ENCODE measurements around the gene SUPT3H. TPM values are rescaled to one million over a fixed set of nuclear protein-coding genes. Genes with fewer than 3 reads are reported as not detected.
"Not testable (repeated sequence)": the region's sequence is repeated elsewhere in the genome, so short reads cannot be mapped to it uniquely, and the experiment has no call there.

Gene SUPT3H
- total RNA-seq, 2 donors from 2014 or later, result 5.3 to 6.6 TPM

- Histone ChIP-seq H3K36me3 (no peaks in the 10 kb centered on the region), H3K9me3 (no peaks in the 10 kb centered on the region), H3K27ac (no peak overlapping the region), H3K4me1 (ENCODE audit: control insufficient read depth in 1 of 2, low read depth in 2 of 2) (no peaks in the 10 kb centered on the region), H3K4me3 (no peak overlapping the region), H3K27me3 (replicated peaks; ENCODE audit: insufficient read depth) (no peaks in the 10 kb centered on the region)
- TF ChIP-seq CTCF (IDR thresholded peaks at IDR 0.05), result no peak
- no peak for DNase-seq (ENCODE audit: low spot score)
- ATAC-seq (ENCODE audit: insufficient number of reproducible peaks, low FRiP score, low read depth), result no peak
Observed at GRCh38 chr6:45278367-45278766, 99.4 kb downstream of the SUPT3H start.

- H3K4me3 ChIP-seq; H3K27ac ChIP-seq; H3K36me3 ChIP-seq; ATAC-seq (ENCODE audit: insufficient number of reproducible peaks, low FRiP score, low read depth); H3K4me1 ChIP-seq (ENCODE audit: control insufficient read depth in 1 of 2, low read depth in 2 of 2); H3K9me3 ChIP-seq; DNase-seq (ENCODE audit: low spot score); H3K27me3 ChIP-seq (replicated peaks; ENCODE audit: insufficient read depth): not testable (repeated sequence)
Observed at GRCh38 chr6:45277741-45278140, 100.0 kb downstream of the SUPT3H start.

- Histone ChIP-seq H3K9me3 (no peaks in the 10 kb centered on the region), H3K4me3 (no peak overlapping the region), H3K27me3 (replicated peaks; ENCODE audit: insufficient read depth) (no peaks in the 10 kb centered on the region), H3K27ac (no peak overlapping the region), H3K36me3 (no peaks in the 10 kb centered on the region), H3K4me1 (ENCODE audit: control insufficient read depth in 1 of 2, low read depth in 2 of 2) (no peaks in the 10 kb centered on the region)
- DNase-seq (ENCODE audit: low spot score), result no peak
- no peak for ATAC-seq (ENCODE audit: insufficient number of reproducible peaks, low FRiP score, low read depth)
- TF ChIP-seq CTCF (IDR thresholded peaks at IDR 0.05), result no peak
Observed at GRCh38 chr6:45275358-45275757, 102.4 kb downstream of the SUPT3H start.

- no peaks in the 10 kb centered on the region for H3K36me3 ChIP-seq
- DNase-seq (ENCODE audit: low spot score) (no peak), ATAC-seq (ENCODE audit: insufficient number of reproducible peaks, low FRiP score, low read depth) (no peak)
- no peaks in the 10 kb centered on the region for H3K4me1 ChIP-seq (ENCODE audit: control insufficient read depth in 1 of 2, low read depth in 2 of 2)
- H3K4me3 ChIP-seq, result no peak overlapping the region
- H3K27ac ChIP-seq, result no peak overlapping the region
- H3K27me3 ChIP-seq (replicated peaks; ENCODE audit: insufficient read depth), result no peaks in the 10 kb centered on the region
- H3K9me3 ChIP-seq, result no peaks in the 10 kb centered on the region
- no peak for TF ChIP-seq CTCF (IDR thresholded peaks at IDR 0.05)
Observed at GRCh38 chr6:45272626-45273025, 105.1 kb downstream of the SUPT3H start.

GRCh38 chr6:45265246-45265645 lies 112.5 kb downstream of the SUPT3H start:
- H3K36me3 ChIP-seq, result no peaks in the 10 kb centered on the region
- ATAC-seq (ENCODE audit: insufficient number of reproducible peaks, low FRiP score, low read depth) (no peak), DNase-seq (ENCODE audit: low spot score) (no peak)
- no peak for TF ChIP-seq CTCF (IDR thresholded peaks at IDR 0.05)
- no peaks in the 10 kb centered on the region for H3K4me1 ChIP-seq (ENCODE audit: control insufficient read depth in 1 of 2, low read depth in 2 of 2)
- no peak overlapping the region for H3K4me3 ChIP-seq
- no peaks in the 10 kb centered on the region for H3K9me3 ChIP-seq
- no peaks in the 10 kb centered on the region for H3K27me3 ChIP-seq (replicated peaks; ENCODE audit: insufficient read depth)
- no peak overlapping the region for H3K27ac ChIP-seq

- H3K27me3 ChIP-seq (replicated peaks; ENCODE audit: insufficient read depth), result no peaks in the 10 kb centered on the region
- H3K9me3 ChIP-seq, result no peaks in the 10 kb centered on the region
- H3K27ac ChIP-seq, result no peak overlapping the region
- no peak for ATAC-seq (ENCODE audit: insufficient number of reproducible peaks, low FRiP score, low read depth)
- no peak for TF ChIP-seq CTCF (IDR thresholded peaks at IDR 0.05)
- no peak for DNase-seq (ENCODE audit: low spot score)
- H3K4me1 ChIP-seq (ENCODE audit: control insufficient read depth in 1 of 2, low read depth in 2 of 2), result no peaks in the 10 kb centered on the region
- H3K36me3 ChIP-seq, result no peaks in the 10 kb centered on the region
- no peak overlapping the region for H3K4me3 ChIP-seq
Observed at GRCh38 chr6:45260696-45261095, 117.0 kb downstream of the SUPT3H start.
